DND-41 (cell line): Measurements from ENCODE around the gene C10orf62.

Experiments used
- ATAC-seq: fragments of 200-7000 bp; cut with Tn5 transposase; 3 replicates; pipeline ENCODE4 v1.9.1; 2021; ENCODE audit warnings: low read depth; ENCODE audit not compliant: insufficient read depth
- DNase-seq: peaks from one replicate; pipeline ENCODE4 v3.0.0-alpha.2; 2020
- H2AFZ ChIP-seq: 2 replicates; pipeline ENCODE4 v1.6.0; 2012; ENCODE audit warnings: low read depth, low read length
- H3K27ac ChIP-seq: 2 replicates; pipeline ENCODE4 v1.5.1; 2012; ENCODE audit warnings: low read length, inconsistent platforms
- H3K27me3 ChIP-seq: fragments of 200-600 bp; sonication (generic); 2 replicates; pipeline ENCODE4 v1.6.0; 2012; ENCODE audit warnings: low read length, mild to moderate bottlenecking, inconsistent platforms; ENCODE audit not compliant: insufficient read depth, poor library complexity
- H3K36me3 ChIP-seq: 2 replicates; pipeline ENCODE4 v1.5.1; 2012; ENCODE audit warnings: low read length, inconsistent platforms; ENCODE audit not compliant: insufficient read depth
- H3K4me1 ChIP-seq: 2 replicates; pipeline ENCODE4 v1.5.1; 2012; ENCODE audit warnings: mild to moderate bottlenecking, low read length; ENCODE audit not compliant: insufficient read depth
- H3K4me2 ChIP-seq: 2 replicates; pipeline ENCODE4 v1.6.0; 2012; ENCODE audit warnings: mild to moderate bottlenecking, moderate library complexity, low read length, inconsistent platforms; ENCODE audit not compliant: insufficient read depth
- H3K4me3 ChIP-seq, 2 experiments: fragments of 200-600 bp in 1 of 2; shearing (Covaris generic) in 1 of 2; 2 replicates each; pipeline ENCODE4 v1.5.1; 2012 to 2016; ENCODE audit warnings: inconsistent platforms in 2 of 2, low read length in 2 of 2, mild to moderate bottlenecking in 2 of 2, low read depth in 1 of 2, moderate library complexity in 1 of 2
- H3K79me2 ChIP-seq: 2 replicates; pipeline ENCODE4 v1.6.0; 2012; ENCODE audit warnings: low read length, inconsistent platforms; ENCODE audit not compliant: insufficient read depth
- H3K9ac ChIP-seq: 2 replicates; pipeline ENCODE4 v1.6.0; 2012; ENCODE audit warnings: low read depth, mild to moderate bottlenecking, inconsistent platforms, low read length, moderate library complexity
- H3K9me3 ChIP-seq: 2 replicates; pipeline ENCODE4 v1.5.1; 2012; ENCODE audit warnings: low read length, moderate library complexity, mild to moderate bottlenecking, inconsistent platforms; ENCODE audit not compliant: insufficient read depth, severe bottlenecking
- H4K20me1 ChIP-seq: 2 replicates; pipeline ENCODE4 v1.6.0; 2012; ENCODE audit warnings: low read length; ENCODE audit not compliant: insufficient read depth
- CTCF ChIP-seq: IDR thresholded peaks from 2 replicates; pipeline ENCODE4 v1.5.1; 2012; ENCODE audit warnings: borderline replicate concordance, low read length, moderate library complexity, mild to moderate bottlenecking; ENCODE audit not compliant: poor library complexity, severe bottlenecking; ENCODE audit errors: extremely low read depth
- EZH2 ChIP-seq: IDR thresholded peaks from 3 replicates; pipeline ENCODE4 v1.6.1; 2012; ENCODE audit warnings: borderline replicate concordance, low read depth, mild to moderate bottlenecking, moderate library complexity, low read length, inconsistent platforms; ENCODE audit not compliant: severe bottlenecking

The C10orf62 gene

GRCh38 chr10:97601268-97602215 is 12.0 kb downstream of the C10orf62 start:
- Histone ChIP-seq H3K9me3 (no peaks in the 10 kb centered on the region), H3K79me2 (no peaks in the 10 kb centered on the region), H3K4me3 (no peak overlapping the region), H4K20me1 (no peaks in the 10 kb centered on the region), H2AFZ (no peak overlapping the region), H3K4me2 (no peak overlapping the region), H3K4me1 (no peaks in the 10 kb centered on the region), H3K27ac (no peak overlapping the region), H3K27me3 (no peaks in the 10 kb centered on the region), H3K36me3 (no peaks in the 10 kb centered on the region), H3K9ac (no peak overlapping the region)
- ATAC-seq = no peak
- TF ChIP-seq CTCF = no peak
- no peak for TF ChIP-seq EZH2
- no peak for DNase-seq

- Histone ChIP-seq H2AFZ (no peak overlapping the region), H3K4me2 (no peak overlapping the region), H3K79me2 (no peaks in the 10 kb centered on the region), H3K27me3 (peaks cover 3% of the 10 kb centered on the region), H4K20me1 (no peaks in the 10 kb centered on the region), H3K4me1 (no peaks in the 10 kb centered on the region), H3K4me3 (no peak overlapping the region), H3K9ac (no peak overlapping the region), H3K9me3 (no peaks in the 10 kb centered on the region), H3K36me3 (no peaks in the 10 kb centered on the region), H3K27ac (no peak overlapping the region)
- ATAC-seq (peak; percentile 42; the same call in 1 of the 3 replicates), DNase-seq (peak; percentile 7)
- TF ChIP-seq CTCF (no peak), EZH2 (no peak)
Measured at GRCh38 chr10:97607095-97607636, 17.6 kb downstream of the C10orf62 start.

- Histone ChIP-seq H3K9ac (no peak overlapping the region), H3K79me2 (no peaks in the 10 kb centered on the region), H3K4me3 (no peak overlapping the region), H3K27ac (no peak overlapping the region), H4K20me1 (no peaks in the 10 kb centered on the region), H3K27me3 (peaks cover 3% of the 10 kb centered on the region), H3K4me1 (no peaks in the 10 kb centered on the region), H3K4me2 (no peak overlapping the region), H3K36me3 (no peaks in the 10 kb centered on the region), H3K9me3 (no peaks in the 10 kb centered on the region), H2AFZ (no peak overlapping the region)
- DNase-seq = no peak
- TF ChIP-seq EZH2 (no peak), CTCF (no peak)
- ATAC-seq = no peak
Measured at GRCh38 chr10:97608991-97609561, 19.6 kb downstream of the C10orf62 start.
